HG03558 (cell line): ENCODE data around the gene RFX7.

ENCODE experiments used
- ATAC-seq: cut with Tn5 transposase; IDR thresholded peaks from one replicate; pipeline ENCODE4 v1.9.1; 2021; ENCODE audit warnings: moderate number of reproducible peaks; ENCODE audit not compliant: unreplicated experiment; ENCODE audit errors: extremely low read depth

Gene RFX7

GRCh38 chr15:56056626-56057025 is 187.1 kb downstream of the RFX7 start:
- ATAC-seq: no peak

GRCh38 chr15:56053046-56053400 is 190.7 kb downstream of the RFX7 start:
- no peak for ATAC-seq

GRCh38 chr15:56052395-56053045 is 191.2 kb downstream of the RFX7 start:
- ATAC-seq: no peak

GRCh38 chr15:56051676-56052075 is 192.0 kb downstream of the RFX7 start:
- no peak for ATAC-seq

GRCh38 chr15:56049577-56049976 is 194.1 kb downstream of the RFX7 start:
- ATAC-seq: no peak

GRCh38 chr15:56047354-56047753 is 196.3 kb downstream of the RFX7 start:
- no peak for ATAC-seq

- ATAC-seq: no peak
These were observed 198.5 kb downstream of the RFX7 start for GRCh38 chr15:56045068-56045748.

- ATAC-seq: no peak
These were observed 200.4 kb downstream of the RFX7 start for GRCh38 chr15:56042982-56043980.

- no peak for ATAC-seq
These were observed 201.2 kb downstream of the RFX7 start for GRCh38 chr15:56042498-56042897.

GRCh38 chr15:56042031-56042430 is 201.6 kb downstream of the RFX7 start:
- ATAC-seq: no peak

GRCh38 chr15:56040081-56041035 is 203.3 kb downstream of the RFX7 start:
- ATAC-seq: no peak

- ATAC-seq: no peak
These were observed 205.0 kb downstream of the RFX7 start for GRCh38 chr15:56038707-56039106.

GRCh38 chr15:56038015-56038414 is 205.7 kb downstream of the RFX7 start:
- ATAC-seq: no peak
